Measurements from ENCODE around the gene SLC12A9.
A peak's percentile ranks its signal among the peaks of the same experiment; 100 is the strongest.

SLC12A9 gene

DNA sequence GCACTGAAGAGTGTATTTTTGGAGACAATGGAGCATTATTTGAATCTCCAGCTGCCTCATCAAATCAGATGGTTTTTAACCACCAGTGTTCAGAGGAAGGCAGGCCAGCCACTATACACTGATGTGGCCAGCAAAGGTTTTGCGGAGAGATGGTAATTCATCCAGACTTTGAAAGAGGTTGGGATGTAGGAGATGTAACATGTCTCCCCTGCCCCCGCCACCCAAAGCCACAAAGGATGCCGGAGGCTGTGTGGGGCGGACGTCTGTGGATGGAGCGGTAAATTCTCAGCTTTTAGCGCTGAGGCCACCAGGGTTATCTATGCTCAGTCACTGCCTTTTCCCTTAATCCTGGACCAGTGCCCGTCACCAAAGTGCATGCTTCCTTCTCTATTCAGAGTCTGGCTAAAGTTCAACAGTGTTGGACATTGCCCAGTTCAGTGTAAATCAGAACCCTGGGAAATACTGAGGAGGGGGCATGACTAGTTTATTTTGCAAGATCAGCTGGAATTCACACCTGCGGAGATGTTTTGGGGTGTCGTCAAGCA lies 11.0 kb downstream of the SLC12A9 start:
- DNase-seq, result no peak

DNA sequence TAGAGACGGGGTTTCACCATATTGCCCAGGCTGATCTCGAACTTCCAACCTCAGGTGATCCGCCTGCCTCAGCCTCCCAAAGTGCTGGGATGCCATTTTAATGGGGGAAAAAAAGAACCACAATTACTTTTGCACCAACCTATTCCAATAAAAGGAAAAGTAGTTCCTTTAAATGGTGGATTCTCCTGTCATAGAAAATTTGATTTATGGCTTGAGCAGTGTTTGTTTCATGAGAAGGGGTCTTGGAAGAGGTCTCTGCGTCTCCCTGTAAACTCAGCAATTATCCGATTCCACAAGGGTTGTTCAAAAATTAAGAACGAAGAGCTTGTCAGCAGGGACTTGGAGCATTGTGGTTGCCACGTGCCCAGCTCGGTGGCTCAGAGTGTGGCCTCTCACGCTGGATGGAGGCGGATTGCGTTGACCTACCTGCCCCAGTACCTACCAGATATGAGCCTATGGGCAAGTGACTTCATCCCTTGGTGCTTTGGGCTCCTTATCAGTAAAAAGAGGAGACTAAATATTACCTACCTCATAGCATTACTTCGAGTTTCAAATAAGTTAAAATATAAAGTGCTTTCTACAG lies 11.8 kb downstream of the SLC12A9 start:
- no peak for DNase-seq

DNA sequence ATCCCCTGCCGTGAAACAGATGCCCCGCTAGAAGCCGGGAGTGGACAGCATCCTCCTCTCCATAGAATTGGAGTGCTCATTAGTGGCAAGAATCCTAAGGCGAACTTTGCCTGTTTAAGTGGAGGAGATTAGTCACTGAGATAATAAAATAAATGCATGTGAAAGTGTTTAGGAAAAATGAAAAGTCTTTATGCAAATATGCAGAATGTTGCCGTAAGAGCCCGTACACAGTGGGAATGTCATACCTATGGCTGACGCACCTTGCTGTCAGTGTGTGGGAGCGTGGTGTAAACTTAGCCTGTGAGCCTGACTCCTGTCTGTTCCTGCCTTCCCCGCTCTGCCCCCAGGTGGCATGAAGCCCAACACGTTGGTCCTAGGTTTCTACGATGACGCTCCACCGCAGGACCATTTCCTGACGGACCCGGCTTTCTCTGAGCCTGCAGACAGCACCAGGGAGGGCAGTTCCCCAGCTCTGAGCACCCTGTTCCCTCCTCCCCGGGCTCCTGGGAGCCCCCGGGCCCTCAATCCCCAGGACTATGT lies 12.9 kb downstream of the SLC12A9 start:
- no peak for DNase-seq

DNA sequence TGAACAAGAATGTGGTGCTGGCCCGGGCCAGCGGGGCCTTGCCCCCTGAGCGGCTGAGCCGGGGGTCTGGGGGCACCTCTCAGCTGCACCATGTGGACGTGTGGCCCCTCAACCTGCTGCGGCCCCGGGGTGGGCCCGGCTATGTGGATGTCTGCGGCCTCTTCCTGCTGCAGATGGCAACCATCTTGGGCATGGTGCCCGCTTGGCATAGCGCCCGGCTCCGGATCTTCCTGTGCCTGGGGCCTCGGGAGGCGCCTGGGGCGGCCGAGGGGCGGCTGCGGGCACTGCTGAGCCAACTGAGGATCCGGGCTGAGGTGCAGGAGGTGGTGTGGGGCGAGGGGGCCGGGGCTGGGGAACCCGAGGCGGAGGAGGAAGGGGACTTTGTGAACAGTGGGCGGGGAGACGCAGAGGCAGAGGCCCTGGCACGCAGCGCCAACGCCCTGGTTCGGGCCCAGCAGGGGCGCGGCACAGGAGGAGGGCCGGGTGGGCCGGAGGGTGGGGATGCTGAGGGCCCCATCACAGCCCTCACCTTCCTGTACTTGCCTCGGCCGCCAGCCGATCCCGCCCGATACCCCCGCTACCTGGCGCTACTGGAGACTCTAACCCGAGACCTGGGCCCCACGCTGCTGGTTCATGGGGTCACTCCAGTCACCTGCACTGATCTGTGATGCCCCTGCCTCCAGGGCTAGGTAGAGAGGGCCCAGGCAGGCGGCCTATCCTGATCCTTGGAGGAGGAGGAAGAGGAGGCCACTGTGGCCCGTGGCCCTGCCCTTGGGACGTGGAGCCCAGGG lies 13.6 kb downstream of the SLC12A9 start:
- no peak for DNase-seq

- DNase-seq, result no peak
Measured at GRCh38 chr7:100866729-100867039, 14.2 kb downstream of the SLC12A9 start.

GRCh38 chr7:100867040-100867775 lies 14.7 kb downstream of the SLC12A9 start, which contains the start of gene TRIP6:
TSS of gene TRIP6 (plus strand) at chr7:100867387. CDS start at chr7:100867498, 111 bp downstream.
- peak; percentile 60 for DNase-seq

DNA sequence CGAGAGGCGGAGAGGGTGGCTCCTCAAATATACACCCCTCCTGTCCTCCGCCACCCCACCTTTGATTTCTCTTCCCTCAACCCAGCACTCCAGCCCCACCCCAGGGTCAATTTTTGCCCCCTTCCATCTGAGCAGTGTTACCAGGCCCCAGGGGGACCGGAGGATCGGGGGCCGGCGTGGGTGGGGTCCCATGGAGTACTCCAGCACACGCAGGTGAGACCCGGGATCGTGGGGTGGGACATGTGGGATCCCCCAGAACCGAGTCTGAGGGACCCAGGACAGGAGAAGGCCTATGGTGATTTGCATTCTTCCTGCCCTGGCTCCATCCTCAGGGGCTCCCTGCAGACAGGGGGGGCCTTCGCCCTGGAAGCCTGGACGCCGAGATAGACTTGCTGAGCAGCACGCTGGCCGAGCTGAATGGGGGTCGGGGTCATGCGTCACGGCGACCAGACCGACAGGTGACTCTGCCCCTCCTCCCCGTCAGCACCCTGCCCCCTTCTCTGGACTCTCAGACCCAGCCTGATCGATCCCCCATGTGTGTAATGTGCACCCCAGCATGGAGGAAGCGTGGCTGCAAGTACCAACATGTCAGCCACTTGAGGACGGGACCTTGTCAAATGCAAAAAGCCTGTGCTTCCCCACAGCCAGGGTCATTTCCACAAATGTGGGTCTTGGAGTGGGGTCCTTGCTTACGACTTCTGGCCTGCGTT lies 15.4 kb downstream of the SLC12A9 start:
- no peak for DNase-seq

GRCh38 chr7:100873599-100874299 lies 21.2 kb downstream of the SLC12A9 start:
- DNase-seq, result no peak

DNA sequence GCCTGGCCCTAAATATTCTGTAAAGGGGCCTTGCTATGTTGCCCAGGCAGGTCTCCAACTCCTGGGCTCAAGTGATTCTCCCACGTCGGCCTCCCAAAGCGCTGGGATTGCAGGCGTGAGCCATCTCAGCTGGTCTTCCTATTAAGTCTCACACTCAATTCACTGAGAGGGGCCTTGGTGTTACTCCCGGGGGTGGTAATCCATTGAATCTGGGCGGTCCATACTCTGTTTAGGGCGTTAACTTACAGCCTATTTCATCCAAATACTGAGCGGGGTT lies 21.7 kb downstream of the SLC12A9 start:
- no peak for DNase-seq

DNA sequence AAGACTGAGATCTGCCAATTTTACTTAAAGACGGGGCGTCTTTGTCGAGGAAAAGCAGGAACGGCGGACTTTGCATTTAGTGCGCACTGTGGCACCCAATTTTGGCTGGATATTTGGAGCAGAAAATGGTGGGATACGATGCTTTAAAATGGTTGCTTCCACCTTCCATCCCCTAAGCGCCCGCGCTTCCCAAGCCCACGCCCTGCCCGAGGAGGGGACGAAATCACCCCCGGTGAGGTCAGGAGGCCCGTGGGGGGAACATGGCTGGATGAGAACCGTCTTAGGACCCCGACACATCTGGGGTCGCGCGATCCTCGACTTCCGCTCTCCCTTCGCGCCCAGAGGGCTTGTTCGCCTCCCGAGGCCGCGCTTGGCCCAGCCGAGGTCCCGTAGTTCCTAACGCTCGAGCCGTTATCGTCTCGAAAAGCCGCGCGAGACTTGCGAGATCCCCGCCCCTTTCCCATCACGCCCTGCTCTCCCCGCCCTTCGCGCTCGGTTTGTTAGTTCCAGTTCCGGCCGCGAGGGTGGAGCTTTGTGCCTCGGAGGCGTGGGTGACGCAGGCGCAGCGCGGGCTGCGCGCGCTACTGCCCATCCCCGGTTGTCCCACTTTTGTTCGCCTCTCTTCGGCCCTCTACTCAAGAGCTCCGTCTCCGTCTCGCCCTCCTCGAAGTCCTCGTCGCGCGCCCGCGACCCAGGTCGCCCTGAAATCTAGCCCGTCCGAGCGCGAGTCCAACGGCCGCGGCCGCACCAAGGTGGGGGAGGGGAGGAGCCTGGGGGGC lies 22.3 kb downstream of the SLC12A9 start, which contains the start of gene SRRT:
Gene SRRT (plus strand): TSS at position 527 of the 779 bp plus-strand sequence. CDS start 488 bp downstream, outside the sequence.
- DNase-seq, result peak; percentile 98

GRCh38 chr7:100875356-100875751 lies 22.8 kb downstream of the SLC12A9 start:
- no peak for DNase-seq

- no peak for DNase-seq
Measured at GRCh38 chr7:100878013-100878412, 25.5 kb downstream of the SLC12A9 start.

GRCh38 chr7:100878685-100879084 lies 26.2 kb downstream of the SLC12A9 start:
- DNase-seq, result no peak

DNA sequence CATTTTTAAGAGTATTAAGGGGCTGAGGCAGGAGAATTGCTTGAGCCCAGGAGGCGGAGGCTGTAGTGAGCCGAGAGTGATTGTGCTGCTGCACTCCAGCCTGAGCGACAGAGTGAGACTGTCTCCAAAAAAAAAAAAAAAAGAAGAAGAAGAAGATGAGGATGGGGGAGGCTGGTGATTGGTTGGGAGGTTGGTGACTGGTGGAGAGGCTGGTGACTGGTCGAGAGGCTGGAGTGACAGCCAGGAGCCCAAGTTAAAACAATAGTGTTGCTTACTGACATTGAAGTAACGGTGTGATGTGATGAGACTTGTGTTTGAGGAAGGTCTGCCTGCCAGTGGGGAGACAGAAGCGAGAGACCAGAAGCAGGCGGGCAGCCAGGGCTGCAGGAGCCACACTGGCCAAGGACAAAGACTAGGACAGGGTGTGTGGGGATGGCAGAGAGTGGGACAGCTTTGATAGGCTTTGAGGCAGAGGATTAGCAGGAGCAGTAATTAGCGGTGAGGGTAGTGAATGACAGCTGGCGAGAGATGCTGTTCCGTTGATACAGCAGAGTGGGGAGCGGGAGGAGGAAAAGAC lies 27.3 kb downstream of the SLC12A9 start:
- no peak for DNase-seq

DNA sequence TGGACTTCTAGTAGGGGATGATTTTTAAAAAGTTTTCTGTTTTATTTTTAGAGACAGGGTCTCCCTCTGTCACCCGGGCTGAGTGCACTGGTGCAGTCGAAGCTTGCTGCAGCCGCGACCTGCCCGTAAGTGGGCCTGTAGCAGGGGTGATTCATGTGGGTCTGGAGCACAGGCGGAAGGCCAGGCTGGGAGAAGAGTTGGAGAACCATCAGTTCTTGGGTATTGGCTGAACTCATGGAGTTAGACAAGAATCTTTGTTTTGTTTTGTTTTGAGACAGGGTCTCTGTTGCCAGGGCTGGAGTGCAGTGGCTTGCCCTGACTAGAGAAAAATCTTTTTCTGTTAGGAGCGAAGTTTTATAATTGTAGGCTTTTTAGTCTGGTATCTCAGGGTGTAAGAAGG lies 28.1 kb downstream of the SLC12A9 start:
- no peak for DNase-seq

DNA sequence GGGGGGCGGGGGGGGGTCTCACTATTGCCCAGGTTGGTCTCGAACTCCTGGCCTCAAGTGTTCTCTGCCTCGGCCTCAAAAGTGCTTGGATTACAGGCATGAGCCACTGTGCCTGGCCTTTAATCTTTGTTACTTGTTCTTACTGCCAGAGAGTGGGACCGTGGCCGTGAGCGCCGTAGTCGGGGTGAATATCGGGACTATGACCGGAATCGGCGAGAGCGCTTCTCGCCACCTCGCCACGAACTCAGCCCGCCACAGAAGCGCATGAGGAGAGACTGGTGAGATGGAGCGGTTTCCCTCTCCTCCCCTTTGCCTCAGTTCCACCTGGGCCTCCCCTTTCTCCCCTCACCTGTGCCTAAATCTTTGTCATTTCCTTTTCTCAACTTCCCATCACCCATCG lies 28.6 kb downstream of the SLC12A9 start:
- no peak for DNase-seq

DNA sequence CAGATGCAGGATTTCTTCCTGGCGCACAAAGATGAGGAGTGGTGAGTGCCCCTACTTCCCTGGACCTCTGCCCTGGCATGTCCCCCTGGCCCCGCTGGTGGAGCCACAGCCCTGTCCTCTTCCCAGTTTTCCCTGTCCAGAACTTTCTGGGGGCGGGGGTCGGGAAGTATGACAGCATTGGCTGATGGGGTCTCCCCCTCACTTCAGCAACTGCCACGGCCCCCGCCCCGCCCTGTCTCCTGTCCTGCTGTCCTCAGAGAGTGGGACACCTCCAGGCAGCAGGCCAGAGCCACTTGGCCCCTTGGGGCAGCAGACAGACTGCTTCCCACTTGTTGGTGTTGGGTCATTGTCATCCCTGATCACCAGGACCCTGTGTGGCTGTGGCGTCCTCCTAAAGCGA lies 29.7 kb downstream of the SLC12A9 start:
- DNase-seq, result no peak

DNA sequence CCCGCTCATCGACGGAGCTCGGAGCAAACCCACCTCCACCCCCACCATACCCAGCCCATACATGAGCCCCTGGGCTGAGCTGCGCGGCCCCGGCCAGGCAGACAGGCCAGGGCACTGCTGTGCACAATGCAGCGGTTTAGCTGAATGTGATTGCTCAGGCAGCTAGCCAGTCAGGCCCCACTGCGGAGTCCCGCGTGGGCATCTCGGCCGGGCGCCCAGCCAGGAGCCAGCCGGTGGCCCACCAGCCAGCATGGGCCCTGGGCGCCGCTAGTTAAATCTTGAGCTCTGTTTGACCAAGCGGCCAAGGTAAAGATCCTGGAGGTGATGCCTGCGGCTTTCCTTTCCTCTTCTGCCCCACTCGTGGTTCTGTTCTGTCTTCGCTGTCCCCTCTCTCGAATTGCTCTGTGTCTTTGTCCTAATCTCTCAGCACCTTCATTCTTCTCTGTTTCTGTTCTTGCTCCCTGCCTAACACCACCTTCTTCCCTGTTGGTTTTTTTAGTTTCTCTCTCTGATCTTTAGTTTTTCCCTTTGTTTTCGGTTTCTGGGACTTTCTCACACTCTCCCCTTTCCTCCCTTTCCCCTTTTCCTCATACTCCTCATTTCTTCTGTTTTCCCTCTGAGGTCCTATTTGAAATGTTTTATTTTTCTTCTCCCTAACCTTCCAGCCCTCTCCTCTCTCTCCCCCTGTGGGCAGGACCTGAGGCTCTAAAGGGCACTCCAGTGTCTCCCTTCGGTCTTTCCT lies 30.4 kb downstream of the SLC12A9 start:
- DNase-seq, result no peak

DNA sequence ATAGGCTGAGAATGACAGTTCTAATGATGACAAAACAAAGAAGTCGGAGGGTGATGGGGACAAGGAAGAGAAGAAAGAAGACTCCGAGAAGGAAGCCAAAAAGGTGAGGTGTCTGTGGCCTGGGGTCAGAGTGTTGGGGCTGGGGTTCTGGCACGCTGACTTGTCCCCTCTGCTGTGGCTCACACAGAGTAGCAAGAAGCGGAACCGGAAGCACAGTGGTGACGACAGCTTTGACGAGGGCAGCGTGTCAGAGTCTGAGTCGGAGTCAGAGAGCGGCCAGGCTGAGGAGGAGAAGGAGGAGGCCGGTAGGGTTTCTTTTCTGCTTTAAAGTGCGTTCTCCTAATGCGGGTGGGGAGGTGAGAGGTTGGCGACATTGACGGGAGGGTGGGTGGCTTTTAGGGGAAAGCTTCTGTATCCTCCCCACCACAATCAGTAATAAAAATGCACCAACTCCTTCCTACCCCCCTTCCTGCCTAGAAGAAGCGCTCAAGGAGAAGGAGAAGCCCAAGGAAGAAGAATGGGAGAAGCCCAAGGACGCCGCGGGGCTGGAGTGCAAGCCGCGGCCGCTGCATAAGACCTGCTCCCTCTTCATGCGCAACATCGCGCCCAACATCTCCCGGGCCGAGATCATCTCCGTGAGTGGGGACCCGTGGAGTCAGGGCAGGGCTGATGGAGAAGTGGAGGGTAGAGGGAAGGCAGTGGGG lies 32.4 kb downstream of the SLC12A9 start:
- no peak for DNase-seq
